ENCODE measurements around the gene DYNC1H1.
"Not testable (repeated sequence)": the region's sequence is repeated elsewhere in the genome, so short reads cannot be mapped to it uniquely, and the experiment has no call there.

The DYNC1H1 gene

DNA sequence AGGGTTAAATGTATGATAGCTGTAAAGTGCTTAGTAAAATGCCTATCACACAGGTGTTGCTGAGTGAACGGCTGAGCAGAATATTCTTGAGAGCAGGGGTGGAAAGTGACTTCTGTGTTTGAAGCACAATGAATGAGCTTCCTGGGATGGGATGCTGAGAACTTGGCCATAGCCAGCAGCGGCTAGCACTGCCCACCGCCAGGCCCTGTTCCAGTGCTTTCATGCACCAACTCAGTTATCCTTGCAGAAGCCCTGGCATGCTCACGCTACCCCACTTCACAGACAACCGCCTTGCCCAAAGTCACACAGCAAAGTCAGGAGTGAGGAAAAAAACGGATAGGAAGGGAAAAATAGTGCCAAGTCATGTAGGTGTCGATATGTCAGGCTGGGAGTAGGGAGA is 10.9 kb downstream of the DYNC1H1 start:
- TF ChIP-seq, protein P1, sequence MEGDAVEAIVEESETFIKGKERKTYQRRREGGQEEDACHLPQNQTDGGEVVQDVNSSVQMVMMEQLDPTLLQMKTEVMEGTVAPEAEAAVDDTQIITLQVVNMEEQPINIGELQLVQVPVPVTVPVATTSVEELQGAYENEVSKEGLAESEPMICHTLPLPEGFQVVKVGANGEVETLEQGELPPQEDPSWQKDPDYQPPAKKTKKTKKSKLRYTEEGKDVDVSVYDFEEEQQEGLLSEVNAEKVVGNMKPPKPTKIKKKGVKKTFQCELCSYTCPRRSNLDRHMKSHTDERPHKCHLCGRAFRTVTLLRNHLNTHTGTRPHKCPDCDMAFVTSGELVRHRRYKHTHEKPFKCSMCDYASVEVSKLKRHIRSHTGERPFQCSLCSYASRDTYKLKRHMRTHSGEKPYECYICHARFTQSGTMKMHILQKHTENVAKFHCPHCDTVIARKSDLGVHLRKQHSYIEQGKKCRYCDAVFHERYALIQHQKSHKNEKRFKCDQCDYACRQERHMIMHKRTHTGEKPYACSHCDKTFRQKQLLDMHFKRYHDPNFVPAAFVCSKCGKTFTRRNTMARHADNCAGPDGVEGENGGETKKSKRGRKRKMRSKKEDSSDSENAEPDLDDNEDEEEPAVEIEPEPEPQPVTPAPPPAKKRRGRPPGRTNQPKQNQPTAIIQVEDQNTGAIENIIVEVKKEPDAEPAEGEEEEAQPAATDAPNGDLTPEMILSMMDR (conservative IDR thresholded peaks at IDR 0.05; ENCODE audit: control insufficient read depth, insufficient read depth, low read depth, low read length) = no peak
- DNase-seq (ENCODE audit: low read depth) = no peak
- H3K4me3 ChIP-seq (ENCODE audit: control insufficient read depth, low read depth, low read length) = no peak overlapping the region

DNA sequence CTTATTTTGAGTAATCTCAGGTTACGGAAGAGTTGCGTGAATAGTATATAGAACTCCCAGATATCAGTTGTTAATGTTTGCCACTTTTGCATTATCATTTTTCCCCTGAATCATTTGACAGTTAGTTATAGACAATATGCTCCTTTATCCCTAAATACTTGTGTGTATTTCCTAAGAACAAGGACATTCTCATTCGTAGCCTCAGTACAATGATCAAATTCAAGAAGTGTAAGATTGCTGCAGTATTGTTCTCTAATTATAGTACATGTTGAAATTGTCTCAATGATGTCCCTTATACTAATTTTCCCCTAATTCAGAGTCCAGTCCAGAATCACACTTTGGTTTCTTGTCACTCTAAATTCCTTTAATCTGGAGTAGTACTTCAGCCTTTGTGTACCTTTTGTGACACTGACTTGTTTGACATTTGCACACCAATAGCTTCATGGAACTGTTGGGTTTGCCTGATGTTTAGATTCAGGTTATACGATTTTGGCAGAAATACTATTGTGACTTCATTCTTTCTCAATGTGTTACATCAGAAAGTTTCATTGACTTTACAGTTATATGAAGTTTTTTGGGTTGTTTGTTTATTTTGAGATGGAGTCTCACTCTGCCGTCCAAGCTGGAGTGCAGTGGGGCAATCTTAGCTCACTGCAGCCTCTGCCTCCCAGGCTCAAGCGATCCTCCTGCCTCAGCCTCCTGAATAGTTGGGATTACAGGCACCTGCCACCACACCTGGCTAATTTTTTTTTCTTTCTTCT is 13.1 kb downstream of the DYNC1H1 start:
- no peak overlapping the region for H3K4me3 ChIP-seq (ENCODE audit: control insufficient read depth, low read depth, low read length)
- TF ChIP-seq, protein P1 (conservative IDR thresholded peaks at IDR 0.05; ENCODE audit: control insufficient read depth, insufficient read depth, low read depth, low read length) = no peak
- peak; percentile 49 for DNase-seq (ENCODE audit: low read depth)

DNA sequence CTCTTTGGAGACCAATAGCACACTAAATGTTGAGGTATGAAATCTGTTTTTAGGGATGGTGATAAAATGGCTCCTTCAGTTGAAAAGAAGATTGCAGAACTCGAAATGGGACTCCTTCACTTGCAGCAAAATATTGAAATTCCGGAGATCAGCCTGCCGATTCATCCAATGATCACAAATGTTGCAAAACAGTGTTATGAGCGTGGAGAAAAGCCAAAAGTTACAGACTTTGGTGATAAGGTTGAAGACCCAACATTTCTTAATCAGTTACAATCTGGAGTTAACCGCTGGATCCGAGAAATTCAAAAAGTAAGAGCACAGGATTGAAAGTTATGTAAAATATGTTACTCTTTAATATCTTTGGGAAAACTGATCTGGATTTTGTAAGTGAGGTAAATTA is 15.3 kb downstream of the DYNC1H1 start:
- peak; percentile 52 for DNase-seq (ENCODE audit: low read depth)
- no peak overlapping the region for H3K4me3 ChIP-seq (ENCODE audit: control insufficient read depth, low read depth, low read length)
- TF ChIP-seq, protein P1 (conservative IDR thresholded peaks at IDR 0.05; ENCODE audit: control insufficient read depth, insufficient read depth, low read depth, low read length) = no peak

DNA sequence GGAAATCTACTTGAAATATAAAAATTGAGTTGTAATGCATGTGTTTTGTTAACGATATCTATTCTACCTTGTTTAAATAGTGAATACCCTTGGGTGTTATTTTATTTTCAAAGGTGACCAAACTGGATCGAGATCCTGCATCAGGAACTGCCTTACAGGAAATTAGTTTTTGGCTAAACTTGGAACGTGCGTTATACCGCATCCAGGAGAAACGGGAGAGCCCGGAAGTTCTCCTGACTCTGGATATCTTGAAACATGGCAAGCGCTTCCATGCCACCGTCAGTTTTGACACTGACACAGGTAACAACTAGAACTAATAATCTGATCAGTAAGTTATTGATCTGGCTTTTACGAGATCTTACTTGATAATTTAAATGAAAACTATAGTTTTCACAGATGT is 15.9 kb downstream of the DYNC1H1 start:
- TF ChIP-seq, protein P1 (conservative IDR thresholded peaks at IDR 0.05; ENCODE audit: control insufficient read depth, insufficient read depth, low read depth, low read length) = no peak
- no peak overlapping the region for H3K4me3 ChIP-seq (ENCODE audit: control insufficient read depth, low read depth, low read length)
- no peak for DNase-seq (ENCODE audit: low read depth)

DNA sequence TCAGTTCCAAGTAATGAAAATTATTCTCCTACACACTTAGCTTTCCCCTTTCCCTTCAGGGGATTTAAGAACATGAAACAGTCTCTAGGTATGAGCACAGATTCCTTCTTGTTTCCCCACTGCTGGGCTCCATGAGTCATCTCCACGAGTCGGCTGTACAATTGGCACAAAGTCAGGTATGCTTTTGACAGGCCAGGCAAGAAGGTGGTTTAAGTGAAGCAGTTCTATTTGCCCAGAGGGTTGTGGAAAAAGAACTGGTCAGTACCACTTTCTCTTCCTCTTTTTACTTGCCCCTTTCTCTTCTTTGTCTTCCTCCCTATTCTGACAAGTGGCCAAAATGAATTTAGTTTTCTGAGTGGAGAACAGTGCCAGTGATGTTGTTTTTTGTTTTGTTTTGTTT is 16.3 kb downstream of the DYNC1H1 start:
- TF ChIP-seq, protein P1 (conservative IDR thresholded peaks at IDR 0.05; ENCODE audit: control insufficient read depth, insufficient read depth, low read depth, low read length) = no peak
- H3K4me3 ChIP-seq (ENCODE audit: control insufficient read depth, low read depth, low read length) = no peak overlapping the region
- DNase-seq (ENCODE audit: low read depth) = peak; percentile 99

DNA sequence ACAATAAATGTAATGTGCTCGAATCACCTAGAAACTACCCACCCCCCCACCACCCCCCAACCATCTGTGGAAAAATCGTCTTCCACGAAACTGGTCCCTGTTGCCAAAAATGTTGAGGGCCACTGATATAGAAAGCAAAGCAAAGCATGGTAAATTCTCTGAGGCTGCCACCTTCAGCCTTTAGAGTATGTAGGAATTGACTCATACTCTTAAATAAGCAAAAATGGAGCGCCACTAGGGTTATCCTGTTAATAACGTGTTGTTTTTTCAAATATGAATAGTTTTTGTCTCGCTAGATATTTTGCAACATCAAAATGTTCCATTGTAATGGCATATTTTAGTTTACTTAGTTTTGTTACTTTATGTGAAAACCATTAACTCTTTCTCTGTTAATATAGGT is 18.2 kb downstream of the DYNC1H1 start:
- no peak overlapping the region for H3K4me3 ChIP-seq (ENCODE audit: control insufficient read depth, low read depth, low read length)
- TF ChIP-seq, protein P1 (conservative IDR thresholded peaks at IDR 0.05; ENCODE audit: control insufficient read depth, insufficient read depth, low read depth, low read length) = no peak
- no peak for DNase-seq (ENCODE audit: low read depth)

DNA sequence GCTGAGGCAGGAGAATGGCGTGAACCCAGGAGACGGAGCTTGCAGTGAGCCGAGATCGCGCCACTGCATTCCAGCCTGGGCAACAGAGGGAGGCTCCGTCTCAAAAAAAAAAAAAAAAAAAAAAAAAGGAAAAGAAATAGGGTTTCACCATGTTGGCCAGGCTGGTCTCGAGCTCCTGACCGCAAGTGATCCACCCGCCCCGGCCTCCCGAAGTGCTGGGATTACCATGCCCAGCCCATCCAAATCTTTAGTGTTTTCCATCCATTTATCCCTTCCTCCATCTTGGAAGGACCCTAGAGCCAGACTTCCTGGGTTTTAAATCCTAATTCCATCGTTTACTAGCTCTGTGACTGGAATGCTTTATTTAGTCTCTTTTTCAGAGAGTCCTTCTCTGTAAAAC is 20.5 kb downstream of the DYNC1H1 start:
- H3K4me3 ChIP-seq (ENCODE audit: control insufficient read depth, low read depth, low read length); DNase-seq (ENCODE audit: low read depth): not testable (repeated sequence)

All from fibroblast of mammary gland (primary cell).